GM10266 (cell line): ENCODE results near the gene CYP2U1.

ENCODE experiments used
- DNase-seq: peaks from one replicate; pipeline ENCODE4 v3.0.0; 2012; ENCODE audit errors: extremely low spot score
- TF ChIP-seq, protein P1 (sequence below): IDR thresholded peaks from 2 replicates; pipeline ENCODE4 v1.5.1; 2012; ENCODE audit warnings: mild to moderate bottlenecking, low read depth; ENCODE audit not compliant: control insufficient read depth, insufficient read depth; ENCODE audit errors: missing control alignments

Gene CYP2U1

DNA sequence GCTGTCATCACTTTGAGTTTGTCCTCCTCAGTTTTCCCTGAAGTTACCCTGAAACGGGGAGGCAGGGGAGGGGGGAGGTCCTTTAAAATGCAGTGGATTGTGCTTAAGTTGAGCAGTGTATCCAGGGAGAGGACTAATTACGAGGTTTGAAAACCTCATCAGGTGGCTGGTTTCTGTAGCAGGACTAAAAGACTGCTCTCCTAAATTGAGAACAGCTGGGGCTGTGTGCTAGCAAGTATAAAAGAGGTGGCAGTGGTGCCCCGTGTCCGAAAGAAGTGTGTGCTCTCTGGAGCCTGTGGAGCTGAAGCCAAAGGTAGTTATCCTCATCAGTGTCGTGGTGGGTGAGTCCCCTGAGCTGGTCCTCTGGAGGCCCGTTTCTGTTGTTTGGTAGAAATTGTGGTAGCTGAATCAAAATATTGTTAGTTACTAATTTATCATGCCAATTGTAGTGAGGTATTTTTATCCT is 37.2 kb upstream of the CYP2U1 start:
- TF ChIP-seq, protein P1, sequence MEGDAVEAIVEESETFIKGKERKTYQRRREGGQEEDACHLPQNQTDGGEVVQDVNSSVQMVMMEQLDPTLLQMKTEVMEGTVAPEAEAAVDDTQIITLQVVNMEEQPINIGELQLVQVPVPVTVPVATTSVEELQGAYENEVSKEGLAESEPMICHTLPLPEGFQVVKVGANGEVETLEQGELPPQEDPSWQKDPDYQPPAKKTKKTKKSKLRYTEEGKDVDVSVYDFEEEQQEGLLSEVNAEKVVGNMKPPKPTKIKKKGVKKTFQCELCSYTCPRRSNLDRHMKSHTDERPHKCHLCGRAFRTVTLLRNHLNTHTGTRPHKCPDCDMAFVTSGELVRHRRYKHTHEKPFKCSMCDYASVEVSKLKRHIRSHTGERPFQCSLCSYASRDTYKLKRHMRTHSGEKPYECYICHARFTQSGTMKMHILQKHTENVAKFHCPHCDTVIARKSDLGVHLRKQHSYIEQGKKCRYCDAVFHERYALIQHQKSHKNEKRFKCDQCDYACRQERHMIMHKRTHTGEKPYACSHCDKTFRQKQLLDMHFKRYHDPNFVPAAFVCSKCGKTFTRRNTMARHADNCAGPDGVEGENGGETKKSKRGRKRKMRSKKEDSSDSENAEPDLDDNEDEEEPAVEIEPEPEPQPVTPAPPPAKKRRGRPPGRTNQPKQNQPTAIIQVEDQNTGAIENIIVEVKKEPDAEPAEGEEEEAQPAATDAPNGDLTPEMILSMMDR, result no peak
- no peak for DNase-seq

DNA sequence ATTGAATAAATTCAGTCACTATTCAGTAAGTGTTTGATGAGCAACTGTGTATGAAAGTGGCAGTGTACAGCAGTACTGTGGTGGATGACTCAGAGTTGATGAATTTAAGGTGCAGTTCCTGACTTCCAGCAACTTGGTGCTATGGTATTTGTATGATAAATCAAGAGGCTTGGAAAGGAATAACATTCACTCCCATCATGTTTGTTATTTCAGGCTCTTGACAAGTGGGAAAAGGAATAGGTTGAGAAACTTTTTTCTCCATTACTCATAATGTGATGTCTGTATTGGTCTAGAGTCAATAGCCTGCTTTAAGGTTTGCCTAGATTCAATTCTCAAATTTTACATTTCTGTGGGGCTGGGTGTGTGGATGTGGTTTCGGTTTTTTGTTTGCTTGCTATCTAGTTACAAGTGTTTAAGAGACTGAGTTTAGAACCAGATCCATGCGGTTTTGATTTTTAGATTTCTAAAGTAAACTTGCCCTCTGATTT is 35.1 kb upstream of the CYP2U1 start:
- no peak for DNase-seq
- TF ChIP-seq, protein P1, result no peak

DNA sequence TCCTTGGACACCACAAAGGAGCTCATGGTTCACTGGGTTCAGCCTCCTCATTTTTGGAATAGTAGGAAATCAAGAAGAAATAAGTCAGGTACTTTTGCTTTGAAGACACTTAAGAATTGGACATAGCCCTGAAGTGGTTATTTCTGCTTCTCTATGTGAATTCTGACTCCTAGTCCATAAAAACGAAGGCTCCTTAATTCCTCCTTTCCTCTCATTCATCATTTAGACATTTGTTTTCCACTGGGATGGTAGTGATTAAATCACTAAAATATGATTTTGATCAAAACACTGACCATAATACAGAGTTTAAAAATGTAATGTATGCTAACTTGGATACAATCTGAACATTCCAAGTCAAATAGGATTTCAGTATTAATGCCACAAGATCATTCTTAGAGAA is 34.7 kb upstream of the CYP2U1 start:
- TF ChIP-seq, protein P1, result no peak
- no peak for DNase-seq

DNA sequence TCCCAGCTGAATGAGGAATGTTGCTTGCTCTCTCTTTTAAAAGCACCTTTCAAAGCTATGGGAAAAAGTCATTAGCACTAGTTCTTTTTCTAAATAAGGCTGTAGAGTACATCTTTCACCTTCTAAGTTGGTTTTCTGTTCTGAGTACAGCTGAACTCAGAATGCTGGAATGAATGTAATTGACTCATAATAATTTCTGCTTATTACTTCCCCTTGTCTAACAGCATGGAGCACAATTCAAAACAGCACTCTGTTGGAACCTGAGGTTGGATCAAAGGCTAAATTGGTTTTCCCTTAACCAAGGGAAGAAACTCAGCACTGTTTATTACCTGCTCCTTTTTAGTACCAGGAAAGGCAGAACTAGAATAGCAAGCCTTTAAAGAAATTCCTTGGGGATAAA is 33.5 kb upstream of the CYP2U1 start:
- TF ChIP-seq, protein P1, result no peak
- no peak for DNase-seq

DNA sequence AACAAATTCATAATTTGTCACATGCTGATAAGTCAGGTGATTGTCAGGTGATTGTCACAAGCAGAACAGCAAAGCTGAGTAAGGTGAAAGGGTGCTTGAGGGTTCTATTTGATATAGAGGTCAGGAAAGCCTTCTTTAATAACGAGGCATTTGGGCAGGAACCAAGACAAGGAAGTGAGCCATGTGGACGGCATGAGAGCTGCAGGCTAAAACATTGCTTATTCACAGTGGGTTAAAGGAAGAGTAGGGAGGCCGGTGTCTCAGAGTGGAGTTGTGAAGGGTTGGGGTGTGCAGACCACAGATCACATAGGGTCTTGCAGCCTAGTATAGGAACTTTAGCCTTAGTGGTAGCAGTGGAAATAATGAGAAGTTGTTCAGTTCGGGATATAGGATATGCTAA is 31.3 kb upstream of the CYP2U1 start:
- DNase-seq, result no peak
- TF ChIP-seq, protein P1, result no peak

DNA sequence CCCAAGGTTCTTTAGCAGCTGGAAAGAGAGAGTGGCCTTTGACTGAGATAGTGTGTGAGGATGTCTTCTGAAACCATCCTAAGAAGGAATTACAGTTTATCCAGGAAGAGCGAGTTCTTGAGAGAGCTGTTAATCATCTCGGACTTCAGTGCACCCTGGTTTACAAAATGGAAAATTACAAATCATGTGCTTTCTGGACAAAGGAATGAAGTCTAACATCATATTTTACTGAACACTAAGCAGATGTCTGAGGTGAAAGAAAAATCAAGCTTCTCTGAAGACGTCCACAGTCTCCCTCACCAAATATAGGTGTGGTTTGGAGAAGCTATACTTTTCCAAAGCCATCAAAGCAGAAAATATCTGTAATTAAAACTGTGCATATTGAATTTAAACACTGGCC is 30.8 kb upstream of the CYP2U1 start:
- DNase-seq, result no peak
- TF ChIP-seq, protein P1, result no peak

DNA sequence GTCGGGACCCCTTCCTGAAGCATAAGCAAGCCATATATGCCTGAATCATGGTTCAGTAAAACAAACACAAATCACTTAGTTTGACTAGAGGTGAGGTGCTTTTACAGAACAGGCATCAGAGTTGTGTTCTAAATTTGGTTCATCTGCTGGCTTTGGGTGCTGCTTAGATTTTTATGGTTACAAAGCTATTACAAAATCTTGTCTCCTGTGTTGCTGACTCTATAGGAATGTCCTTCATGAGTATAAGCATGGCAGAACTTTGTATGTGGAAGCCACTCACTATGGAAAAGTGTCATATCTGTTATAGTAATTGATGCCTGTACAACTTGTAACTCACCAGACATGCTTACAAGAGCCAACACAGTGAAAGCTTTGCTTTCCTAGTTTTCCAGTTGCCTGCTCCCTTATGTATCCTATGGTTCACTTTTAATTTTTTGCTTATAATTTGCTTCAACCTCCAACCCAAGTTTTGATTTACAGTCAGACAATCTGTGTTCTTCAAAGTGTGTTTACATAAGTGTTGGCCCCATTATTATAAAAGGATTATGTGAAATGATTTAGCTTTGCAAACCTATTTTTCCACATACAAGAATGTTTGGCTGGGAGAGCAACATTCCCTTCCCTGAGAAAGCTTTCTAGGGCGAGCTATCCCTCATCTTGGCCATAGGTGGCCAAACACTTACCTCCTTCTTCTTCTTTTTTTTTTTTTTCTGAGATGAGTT is 30.0 kb upstream of the CYP2U1 start:
- TF ChIP-seq, protein P1, result no peak
- no peak for DNase-seq
